PC-3 (cell line): ENCODE data around the gene TTBK2. TPM values are rescaled to one million over a fixed set of nuclear protein-coding genes. Genes with fewer than 3 reads are reported as not detected.

ENCODE experiments used
- ATAC-seq: fragments of 200-7000 bp; cut with Tn5 transposase; 2 replicates; pipeline ENCODE4 v1.9.1; 2020; ENCODE audit warnings: mild to moderate bottlenecking, moderate library complexity
- BruUV-seq: library from RNA; stranded (reverse); fragments of 400-500 nt; replicated peaks from 2 replicates; lab custom pipeline; 2021; lab: Mats Ljungman, UMichigan
- CTCF ChIA-PET: fragments of 300-600 bp; sonication (Branson Sonifier 250); formaldehyde crosslinking; loops from one replicate; lab custom pipeline; 2022; ENCODE audit warnings: antibody characterized with exemption; lab: Charles Lee
- POLR2A ChIA-PET: fragments of 300-600 bp; sonication (Branson Sonifier 250); formaldehyde crosslinking; loops from one replicate; lab custom pipeline; 2022; ENCODE audit warnings: antibody characterized with exemption; ENCODE audit not compliant: unreplicated experiment; lab: Charles Lee
- DNase-seq: peaks from one replicate; pipeline ENCODE4 v3.0.0-alpha.2; 2015
- H2AFZ ChIP-seq: fragments of 300-600 bp; sonication (generic); 2 replicates; pipeline ENCODE4 v1.6.0; 2016; ENCODE audit warnings: antibody characterized with exemption, low read length
- H3F3A ChIP-seq: fragments of 300-600 bp; sonication (generic); one replicate; pipeline ENCODE4 v1.6.0; 2017; ENCODE audit warnings: antibody characterized with exemption, low read length, control low read depth, mild to moderate bottlenecking; ENCODE audit not compliant: unreplicated experiment
- H3K27ac ChIP-seq: fragments of 300-600 bp; sonication (generic); 2 replicates; pipeline ENCODE4 v1.5.1; 2016; ENCODE audit warnings: mild to moderate bottlenecking, low read length
- H3K27me3 ChIP-seq: fragments of 300-600 bp; sonication (generic); 2 replicates; pipeline ENCODE4 v1.6.1; 2016; ENCODE audit warnings: low read length, mixed read lengths
- H3K36me3 ChIP-seq: fragments of 300-600 bp; sonication (generic); 2 replicates; pipeline ENCODE4 v1.6.1; 2016; ENCODE audit warnings: low read depth, mixed run types, low read length, mixed read lengths
- H3K4me1 ChIP-seq: fragments of 300-600 bp; sonication (generic); 2 replicates; pipeline ENCODE4 v1.5.1; 2016; ENCODE audit warnings: low read length; ENCODE audit not compliant: insufficient read depth
- H3K4me2 ChIP-seq: fragments of 300-600 bp; sonication (generic); 2 replicates; pipeline ENCODE4 v1.6.0; 2016; ENCODE audit warnings: low read length
- H3K4me3 ChIP-seq: fragments of 300-600 bp; sonication (generic); 2 replicates; pipeline ENCODE4 v1.5.1; 2016; ENCODE audit warnings: mild to moderate bottlenecking, low read length, mixed read lengths
- H3K79me2 ChIP-seq: fragments of 300-600 bp; sonication (generic); 2 replicates; pipeline ENCODE4 v1.6.1; 2017; ENCODE audit warnings: low read length, mixed read lengths
- H3K9ac ChIP-seq: fragments of 300-600 bp; sonication (generic); 2 replicates; pipeline ENCODE4 v1.6.0; 2016; ENCODE audit warnings: mild to moderate bottlenecking, low read length
- H3K9me2 ChIP-seq: fragments of 300-600 bp; sonication (generic); replicated peaks from 2 replicates; pipeline ENCODE4 v1.6.1; 2016; ENCODE audit warnings: mixed run types, low read length, mixed read lengths
- H3K9me3 ChIP-seq: fragments of 300-600 bp; sonication (generic); 2 replicates; pipeline ENCODE4 v1.6.1; 2016; ENCODE audit warnings: low read length, mixed read lengths
- H4K20me1 ChIP-seq: fragments of 300-600 bp; sonication (generic); 2 replicates; pipeline ENCODE4 v1.6.1; 2016; ENCODE audit warnings: low read length, mixed read lengths
- CTCF ChIP-seq: fragments of 300-600 bp; sonication (generic); conservative IDR thresholded peaks from 2 replicates; pipeline ENCODE4 v1.5.1; 2017; ENCODE audit warnings: antibody characterized with exemption, low read depth, mild to moderate bottlenecking, low read length
- EZH2 ChIP-seq: fragments of 300-600 bp; sonication (generic); IDR thresholded peaks from one replicate; pipeline ENCODE4 v1.6.1; 2017; ENCODE audit warnings: antibody characterized with exemption, mild to moderate bottlenecking, low read length; ENCODE audit not compliant: unreplicated experiment
- EZH2phosphoT487 ChIP-seq: fragments of 300-600 bp; sonication (generic); IDR thresholded peaks from 2 replicates; pipeline ENCODE4 v1.6.1; 2018; ENCODE audit warnings: mild to moderate bottlenecking, antibody characterized with exemption, low read length, borderline replicate concordance
- intact Hi-C: fragments of 100-400 bp; cut with micrococcal nuclease; formaldehyde crosslinking; loops from 2 replicates; pipeline ENCODE4 v1.9.0; 2023
- total RNA-seq: library from RNA; depleted of rRNA; stranded (reverse); fragments of >200 nt; gene quantifications from 2 replicates; pipeline ENCODE4 v1.2.3, GENCODE V29; 2014

The TTBK2 gene
- total RNA-seq, 1 experiment from 2014 or later, result 3.5 TPM

- BruUV-seq, result no TSS peak
- H3K27me3 ChIP-seq, result no peaks in the 10 kb centered on the region
- CTCF ChIA-PET, result no interaction called here
Observed at GRCh38 chr15:42719043-42719442, 201.5 kb downstream of the TTBK2 start.

GRCh38 chr15:42716626-42717025, 204.0 kb downstream of the TTBK2 start:
- no peaks in the 10 kb centered on the region for H3K27me3 ChIP-seq
- TF ChIP-seq EZH2phosphoT487 (no peak), CTCF (no peak), EZH2 (no peak)
- ATAC-seq (no peak), DNase-seq (no peak)
- no peak overlapping the region for H3K4me3 ChIP-seq
- no peaks in the 10 kb centered on the region for H4K20me1 ChIP-seq
- no peaks in the 10 kb centered on the region for H3K79me2 ChIP-seq
- H3K9me2 ChIP-seq, result no peaks in the 10 kb centered on the region
- ChIA-PET POLR2A (no interaction called here), CTCF (no interaction called here)
- BruUV-seq, result no TSS peak
- peaks cover 4% of the 10 kb centered on the region; the same call in 1 of the 2 replicates for H3K4me1 ChIP-seq
- H2AFZ ChIP-seq, result no peak overlapping the region
- peaks cover 14% of the 10 kb centered on the region; the same call in 1 of the 2 replicates for H3K36me3 ChIP-seq
- no peak overlapping the region for H3K9ac ChIP-seq
- intact Hi-C loops, result no loop called here
- no peak overlapping the region for H3K27ac ChIP-seq
- no peaks in the 10 kb centered on the region for H3F3A ChIP-seq
- no peaks in the 10 kb centered on the region for H3K9me3 ChIP-seq
- no peak overlapping the region for H3K4me2 ChIP-seq

More at GRCh38 chr15:42719043-42719442, 201.5 kb downstream of the TTBK2 start:
- no peak overlapping the region for H3K4me2 ChIP-seq
- DNase-seq (no peak), ATAC-seq (no peak; the same call in 1 of the 2 replicates)
- H4K20me1 ChIP-seq, result no peaks in the 10 kb centered on the region
- no peak overlapping the region for H3K9ac ChIP-seq
- TF ChIP-seq EZH2 (no peak), EZH2phosphoT487 (no peak), CTCF (no peak)
- no peak overlapping the region for H3K4me3 ChIP-seq
- H3K9me3 ChIP-seq, result no peaks in the 10 kb centered on the region
- no peaks in the 10 kb centered on the region for H3K9me2 ChIP-seq
- peaks cover 17% of the 10 kb centered on the region; the same call in 1 of the 2 replicates for H3K36me3 ChIP-seq
- peaks cover 4% of the 10 kb centered on the region; the same call in 1 of the 2 replicates for H3K4me1 ChIP-seq
- POLR2A ChIA-PET, result no interaction called here
- H2AFZ ChIP-seq, result no peak overlapping the region
- H3K79me2 ChIP-seq, result no peaks in the 10 kb centered on the region
- no peaks in the 10 kb centered on the region for H3F3A ChIP-seq
- intact Hi-C loops, result no loop called here
- H3K27ac ChIP-seq, result no peak overlapping the region

- no peak overlapping the region for H3K9ac ChIP-seq
- H3K4me1 ChIP-seq, result peaks cover 4% of the 10 kb centered on the region; the same call in 1 of the 2 replicates
- no peak overlapping the region for H3K27ac ChIP-seq
- intact Hi-C loops, result no loop called here
- no peak overlapping the region for H3K4me2 ChIP-seq
- ChIA-PET POLR2A (no interaction called here), CTCF (no interaction called here)
- BruUV-seq, result no TSS peak
- H2AFZ ChIP-seq, result no peak overlapping the region
- DNase-seq (no peak), ATAC-seq (no peak)
- no peaks in the 10 kb centered on the region for H3K79me2 ChIP-seq
- H3K36me3 ChIP-seq, result peaks cover 14% of the 10 kb centered on the region; the same call in 1 of the 2 replicates
- TF ChIP-seq EZH2 (no peak), CTCF (no peak)
- no peaks in the 10 kb centered on the region for H3K27me3 ChIP-seq
- no peaks in the 10 kb centered on the region for H3K9me2 ChIP-seq
- H4K20me1 ChIP-seq, result no peaks in the 10 kb centered on the region
- no peak overlapping the region for H3K4me3 ChIP-seq
- H3F3A ChIP-seq, result no peaks in the 10 kb centered on the region
- no peaks in the 10 kb centered on the region for H3K9me3 ChIP-seq
Observed at GRCh38 chr15:42716125-42716524, 204.5 kb downstream of the TTBK2 start.
